CD4-positive, alpha-beta T cell treated with Interferon gamma for 1 hour (primary cell): ENCODE results near the gene STAU1.
"Not testable (repeated sequence)": the region's sequence is repeated elsewhere in the genome, so short reads cannot be mapped to it uniquely, and the experiment has no call there.

Experiments used
- DNase-seq: peaks from one replicate; pipeline ENCODE4 v3.0.0-alpha.2; 2020

STAU1 gene

GRCh38 chr20:49112596-49113274, 75.4 kb downstream of the STAU1 start:
- no peak for DNase-seq

GRCh38 chr20:49110767-49111694, 77.1 kb downstream of the STAU1 start:
- no peak for DNase-seq

- DNase-seq = no peak
Observed at GRCh38 chr20:49106328-49106727, 81.8 kb downstream of the STAU1 start.

GRCh38 chr20:49104979-49105547, 83.1 kb downstream of the STAU1 start:
- not testable (repeated sequence) for DNase-seq

DNA sequence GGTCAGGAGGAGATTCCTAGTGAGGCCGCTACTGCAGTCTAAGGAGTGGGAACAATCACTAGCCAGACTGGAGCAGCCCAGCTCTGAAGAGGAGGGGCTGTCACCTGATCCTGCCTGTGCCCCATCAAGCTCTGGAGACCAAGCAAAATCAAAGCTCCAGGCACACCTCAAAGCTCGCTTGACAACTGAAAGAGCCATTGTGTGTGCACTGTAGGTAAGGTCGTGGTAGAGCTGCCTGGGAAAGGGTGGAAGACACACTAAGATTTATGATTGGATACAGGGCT, 83.8 kb downstream of the STAU1 start:
- no peak for DNase-seq

- no peak for DNase-seq
Observed at GRCh38 chr20:49103647-49104364, 84.3 kb downstream of the STAU1 start.

- no peak for DNase-seq
Observed at GRCh38 chr20:49103019-49103418, 85.1 kb downstream of the STAU1 start.

DNA sequence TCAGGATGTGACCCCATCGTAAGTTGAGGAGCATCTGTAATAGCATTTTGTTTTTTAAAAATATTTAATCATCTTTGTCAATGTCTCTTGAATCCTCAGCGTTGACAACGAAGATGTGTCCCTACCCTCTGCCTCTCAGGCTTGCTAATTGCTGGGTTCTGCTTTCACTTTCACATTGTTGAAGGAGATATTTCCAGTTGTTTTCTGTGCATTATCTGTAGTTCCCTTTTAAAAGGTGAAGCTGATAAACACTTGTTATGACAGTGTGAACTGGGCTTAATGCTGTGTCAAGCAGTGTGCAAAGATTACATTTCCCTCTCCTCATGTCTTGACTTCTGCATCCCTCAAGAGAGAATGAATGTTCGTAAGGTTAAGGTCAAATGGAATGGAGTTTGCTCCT, 87.2 kb downstream of the STAU1 start:
- no peak for DNase-seq

DNA sequence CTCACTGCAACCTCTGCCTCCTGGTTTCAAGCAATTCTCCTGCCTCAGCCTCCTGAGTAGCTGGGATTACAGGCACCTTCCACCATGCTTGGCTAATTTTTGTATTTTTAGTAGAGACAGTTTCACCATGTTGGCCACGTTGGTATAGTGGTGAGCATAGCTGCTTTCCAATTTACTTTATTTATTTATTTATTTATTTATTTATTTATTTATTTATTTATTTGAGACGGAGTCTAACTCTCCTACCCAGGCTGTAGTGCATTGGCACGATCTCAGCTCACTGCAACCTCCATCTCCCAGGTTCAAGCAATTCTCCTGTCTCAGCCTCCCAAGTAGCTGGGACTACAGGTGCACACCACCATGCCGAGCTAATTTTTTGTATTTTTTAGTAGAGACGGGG, 87.8 kb downstream of the STAU1 start:
- DNase-seq = not testable (repeated sequence)

- no peak for DNase-seq
Observed at GRCh38 chr20:49099011-49099410, 89.1 kb downstream of the STAU1 start.

- no peak for DNase-seq
Observed at GRCh38 chr20:49098136-49098535, 90.0 kb downstream of the STAU1 start.

GRCh38 chr20:49097159-49097558, 91.0 kb downstream of the STAU1 start:
- no peak for DNase-seq

DNA sequence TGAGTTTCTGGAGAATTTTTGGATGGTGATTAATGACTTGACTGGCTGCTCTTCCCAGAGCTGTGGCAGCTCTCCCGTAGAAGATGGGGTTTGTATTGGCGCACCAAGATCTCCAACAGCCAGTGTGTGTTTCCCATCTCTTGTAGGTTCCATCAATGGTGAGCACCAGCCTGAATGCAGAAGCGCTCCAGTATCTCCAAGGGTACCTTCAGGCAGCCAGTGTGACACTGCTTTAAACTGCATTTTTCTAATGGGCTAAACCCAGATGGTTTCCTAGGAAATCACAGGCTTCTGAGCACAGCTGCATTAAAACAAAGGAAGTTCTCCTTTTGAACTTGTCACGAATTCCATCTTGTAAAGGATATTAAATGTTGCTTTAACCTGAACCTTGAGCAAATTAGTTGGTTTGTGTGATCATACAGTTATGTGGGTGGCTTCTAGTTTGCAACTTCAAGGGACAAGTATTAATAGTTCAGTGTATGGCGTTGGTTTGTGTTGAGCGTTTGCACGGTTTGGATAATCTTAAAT, 91.9 kb downstream of the STAU1 start:
- no peak for DNase-seq

DNA sequence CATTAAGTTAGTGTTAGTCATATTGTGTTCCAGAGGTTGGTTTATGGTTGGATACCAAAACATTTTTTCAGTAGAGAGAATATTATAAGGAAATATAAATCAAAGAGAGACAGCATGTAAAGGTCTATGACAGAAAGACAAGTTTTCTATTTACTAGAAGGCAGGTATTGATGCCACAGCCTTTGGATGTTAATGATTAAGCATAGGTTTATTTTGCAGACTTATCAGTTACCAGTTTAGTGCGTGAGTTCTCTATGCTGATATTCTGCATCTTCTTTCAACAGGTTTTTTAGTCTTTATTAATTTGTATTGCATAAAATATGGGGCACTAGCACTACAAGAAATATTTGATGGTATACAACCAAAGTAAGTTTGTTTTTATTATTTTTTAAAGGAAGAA, 96.4 kb downstream of the STAU1 start:
- DNase-seq = no peak

GRCh38 chr20:49091104-49091503, 97.0 kb downstream of the STAU1 start:
- no peak for DNase-seq

DNA sequence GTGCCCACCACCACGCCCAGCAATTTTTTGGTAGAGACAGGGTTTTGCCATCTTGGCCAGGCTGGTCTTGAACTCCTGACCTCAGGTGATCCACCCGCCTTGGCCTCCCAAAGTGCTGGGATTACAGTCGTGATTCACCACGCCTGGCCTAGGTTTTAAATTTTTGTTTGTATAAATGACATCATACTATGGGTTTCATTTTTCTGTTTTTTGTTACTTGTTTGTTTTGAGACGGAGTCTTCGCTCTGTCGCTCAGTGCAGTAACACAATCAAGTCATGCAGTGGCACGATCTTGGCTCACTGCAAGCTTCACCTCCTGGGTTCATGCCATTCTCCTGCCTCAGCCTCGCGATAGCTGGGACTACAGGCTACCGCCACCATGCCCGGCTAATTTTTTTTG, 105.8 kb downstream of the STAU1 start:
- not testable (repeated sequence) for DNase-seq

DNA sequence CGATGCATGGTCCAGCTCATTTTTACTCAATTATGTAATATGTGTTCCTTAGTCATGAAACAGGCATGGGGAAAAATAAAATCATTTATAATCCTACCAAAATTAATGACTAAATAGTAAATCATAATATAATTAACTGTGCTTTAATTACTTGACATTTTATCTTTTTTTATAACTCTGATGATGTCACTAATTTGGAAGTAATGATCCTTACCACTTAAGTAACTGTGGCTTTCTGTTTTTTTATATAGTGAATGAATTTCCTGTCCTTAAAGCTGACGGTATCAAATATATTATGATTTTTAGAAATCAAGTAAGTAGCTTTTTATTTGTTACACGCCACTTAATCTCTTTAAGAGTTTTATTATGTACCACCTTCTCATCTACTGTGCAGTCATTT, 109.8 kb downstream of the STAU1 start:
- no peak for DNase-seq

- DNase-seq = no peak
Observed at GRCh38 chr20:49074521-49074920, 113.6 kb downstream of the STAU1 start.
